GM18858 (cell line): ENCODE measurements around the gene RNF130.
"Not testable (repeated sequence)": the region's sequence is repeated elsewhere in the genome, so short reads cannot be mapped to it uniquely, and the experiment has no call there.

Source experiments
- ATAC-seq: cut with Tn5 transposase; IDR thresholded peaks from one replicate; pipeline ENCODE4 v1.9.1; 2021; ENCODE audit not compliant: unreplicated experiment

Gene RNF130

GRCh38 chr5:180103487-180104167 is 32.1 kb upstream of the RNF130 start:
- ATAC-seq, result no peak

GRCh38 chr5:180102636-180103035 is 31.1 kb upstream of the RNF130 start:
- ATAC-seq, result no peak

DNA sequence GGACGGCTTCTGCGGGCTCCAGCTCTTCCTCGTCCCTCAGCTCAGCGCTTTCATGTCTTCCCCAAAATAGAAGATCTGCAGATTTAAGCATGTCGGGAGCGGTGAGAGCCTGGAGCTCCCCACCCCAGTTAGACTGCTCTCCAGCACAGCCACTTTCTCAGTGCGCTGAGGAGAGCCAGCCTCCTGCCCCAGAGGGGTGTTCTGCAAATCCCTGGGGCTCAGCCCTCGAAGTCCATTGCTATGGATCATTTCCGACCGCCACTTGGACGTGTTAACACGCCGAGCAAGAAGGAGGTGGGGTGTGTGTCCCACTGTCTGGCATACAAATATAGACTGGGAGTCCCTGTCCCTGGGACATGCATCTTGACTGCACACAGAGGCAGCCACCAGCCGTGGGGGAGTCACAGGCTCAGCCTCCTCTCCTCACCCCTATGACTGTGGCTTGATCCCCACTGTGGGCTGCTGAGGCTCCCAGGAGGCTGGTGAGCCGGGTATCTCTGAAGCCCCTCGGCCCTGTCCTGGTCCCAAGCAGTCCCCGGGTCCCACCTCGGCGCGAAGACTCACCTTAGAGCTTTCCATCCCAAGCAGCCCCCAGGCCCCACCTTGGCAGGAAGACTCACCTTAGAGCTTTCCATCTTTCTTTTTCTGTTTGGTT is 30.0 kb upstream of the RNF130 start:
- no peak for ATAC-seq

GRCh38 chr5:180100621-180101450 is 29.3 kb upstream of the RNF130 start:
- no peak for ATAC-seq

- ATAC-seq, result no peak
Observed at GRCh38 chr5:180099733-180100611, 28.4 kb upstream of the RNF130 start.

DNA sequence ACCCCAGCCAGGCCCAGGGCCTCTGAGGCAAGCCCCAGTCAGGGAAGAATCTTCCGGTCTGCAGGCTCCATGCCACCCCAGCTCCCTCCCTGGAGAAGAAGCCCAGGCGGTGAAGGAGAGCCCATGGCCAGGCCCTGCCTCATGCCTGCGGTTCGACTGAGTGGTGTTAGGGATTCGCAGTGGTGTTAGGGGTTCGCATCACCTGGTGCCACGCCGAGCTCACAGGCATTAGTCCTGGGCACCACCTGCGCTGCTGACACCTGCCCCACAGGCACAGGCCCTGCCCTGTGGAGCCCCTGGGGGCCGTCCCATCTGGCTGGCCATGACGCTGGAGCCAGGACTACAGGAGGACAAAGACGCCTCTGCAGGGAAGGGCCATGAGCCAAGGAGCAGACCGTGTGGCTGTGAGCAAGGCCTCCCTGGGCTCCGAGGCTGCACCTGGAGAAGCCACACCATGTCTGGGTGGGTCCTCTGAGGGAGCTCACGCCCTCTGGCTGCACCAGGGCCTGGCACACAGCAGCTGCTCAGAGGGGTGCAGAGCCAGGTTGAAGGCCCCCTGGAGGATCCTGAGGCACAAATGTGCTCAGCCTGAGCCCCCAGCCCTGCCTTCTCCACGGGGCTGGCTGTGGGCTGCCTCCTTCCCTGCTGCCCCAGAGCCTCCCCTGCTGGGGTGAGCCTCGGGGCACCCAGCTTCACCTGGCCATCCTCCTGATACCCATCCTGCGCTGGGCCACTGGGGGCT is 27.6 kb upstream of the RNF130 start:
- no peak for ATAC-seq

DNA sequence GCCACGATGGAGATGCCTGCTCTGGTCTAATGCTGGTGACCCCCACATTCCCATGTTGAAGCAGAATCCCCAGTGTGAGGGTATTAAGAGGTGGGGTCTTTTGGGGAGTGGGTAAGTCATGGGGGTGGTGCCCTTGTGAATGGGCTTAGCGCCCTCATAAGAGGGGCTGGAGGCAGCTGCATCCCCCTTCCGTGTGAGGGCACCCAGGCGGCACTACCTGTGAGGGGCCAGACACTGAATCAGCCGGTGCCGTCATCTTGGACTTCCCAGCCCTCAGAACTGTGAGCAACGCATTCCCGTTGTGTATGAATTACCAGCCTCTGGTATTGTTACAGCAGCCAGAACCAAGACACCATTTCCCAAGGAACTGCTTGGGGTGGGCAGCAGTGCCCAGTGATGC is 27.0 kb upstream of the RNF130 start:
- no peak for ATAC-seq

DNA sequence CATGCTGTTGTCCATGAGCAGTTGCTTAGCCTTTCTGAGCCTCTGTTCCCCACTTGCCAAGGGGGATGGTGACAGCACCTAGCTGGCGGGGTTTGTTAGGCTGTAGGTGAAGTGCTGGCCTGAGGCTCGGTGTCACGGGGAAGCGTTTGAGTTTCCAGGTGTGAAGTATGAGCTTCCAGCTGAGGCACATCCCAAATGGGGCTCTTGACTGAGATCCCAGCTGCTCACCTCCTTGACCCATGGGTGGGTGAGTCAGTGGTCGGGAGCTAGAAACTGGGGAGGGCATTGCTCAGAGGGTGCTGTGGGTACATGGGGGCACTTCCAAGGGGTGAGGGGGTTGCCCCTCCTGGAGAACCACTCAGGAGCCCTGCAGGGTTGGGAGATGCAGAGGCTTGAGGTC is 26.4 kb upstream of the RNF130 start:
- no peak for ATAC-seq

DNA sequence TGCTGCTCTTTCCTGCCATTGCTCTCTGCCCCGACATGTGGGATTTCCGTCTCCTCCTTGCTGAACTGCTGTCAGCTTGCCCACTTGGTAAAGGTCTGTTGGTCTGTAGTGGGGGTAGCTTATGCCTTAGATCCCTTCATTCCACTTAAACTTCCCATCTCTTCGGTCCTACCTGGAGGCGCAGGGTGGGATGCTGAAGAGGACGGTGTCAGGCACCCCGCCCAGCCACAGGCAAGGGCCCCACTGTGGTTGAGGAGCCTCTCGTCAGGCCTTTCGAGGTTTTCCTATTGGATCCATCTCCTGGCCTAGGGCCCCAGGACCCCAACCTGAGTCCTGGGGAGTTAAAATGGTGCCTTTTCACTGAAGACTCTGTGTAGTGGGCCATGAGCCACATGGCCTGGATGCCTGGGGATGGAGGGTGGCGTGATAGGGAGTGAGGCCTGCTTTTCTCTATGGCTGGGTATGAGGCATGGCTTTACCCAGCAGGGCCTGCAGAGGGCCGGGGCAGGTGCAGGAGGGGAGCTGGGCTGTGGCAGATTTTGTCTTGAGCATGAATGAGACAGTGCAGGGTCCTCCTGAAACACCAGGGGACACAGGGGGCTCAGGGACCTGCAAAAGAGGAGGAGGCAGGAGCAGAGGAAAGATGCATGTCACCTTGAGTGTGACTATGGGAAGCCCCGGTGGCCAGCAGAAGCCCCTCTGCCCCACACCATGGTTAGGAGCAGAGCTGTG is 25.8 kb upstream of the RNF130 start:
- no peak for ATAC-seq

DNA sequence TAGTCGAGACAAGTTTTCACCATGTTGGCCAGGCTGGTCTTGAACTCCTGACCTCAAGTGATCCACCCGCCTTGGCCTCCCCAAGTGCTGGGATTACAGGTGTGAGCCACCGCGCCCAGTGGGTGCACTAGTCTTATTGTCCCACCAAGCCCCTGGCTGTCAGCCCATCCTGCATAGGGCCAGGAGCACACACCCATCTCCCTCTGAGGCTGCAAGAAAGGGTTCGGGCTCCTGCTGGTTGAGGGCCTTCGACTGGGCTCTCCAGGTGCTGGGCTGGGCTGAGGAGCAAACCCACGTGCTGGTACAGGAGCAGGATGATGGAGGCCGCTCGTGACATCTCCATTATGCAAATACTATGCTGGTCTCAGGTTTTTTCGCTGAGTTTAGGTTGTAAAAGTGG is 25.1 kb upstream of the RNF130 start:
- no peak for ATAC-seq

DNA sequence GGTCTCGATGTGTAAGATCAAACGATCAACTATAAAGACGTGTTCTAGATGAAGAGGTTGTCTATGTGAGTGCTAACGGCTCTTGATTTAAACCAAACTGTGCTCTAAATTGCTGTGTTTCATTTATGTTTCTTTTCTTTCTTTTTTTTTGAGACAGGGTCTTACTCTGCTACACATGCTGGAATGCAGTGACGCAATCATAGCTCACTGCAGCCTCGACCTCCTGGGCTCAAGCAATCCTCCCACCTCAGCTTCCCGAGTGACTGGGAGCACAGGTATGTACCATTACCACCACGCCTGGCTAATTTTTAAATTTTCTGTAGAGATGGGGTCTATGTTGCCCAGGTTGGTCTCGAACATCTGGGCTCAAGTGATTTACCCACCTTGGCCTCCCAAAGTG is 24.0 kb upstream of the RNF130 start:
- ATAC-seq, result no peak

- ATAC-seq, result no peak
Observed at GRCh38 chr5:180093651-180094382, 22.3 kb upstream of the RNF130 start.

DNA sequence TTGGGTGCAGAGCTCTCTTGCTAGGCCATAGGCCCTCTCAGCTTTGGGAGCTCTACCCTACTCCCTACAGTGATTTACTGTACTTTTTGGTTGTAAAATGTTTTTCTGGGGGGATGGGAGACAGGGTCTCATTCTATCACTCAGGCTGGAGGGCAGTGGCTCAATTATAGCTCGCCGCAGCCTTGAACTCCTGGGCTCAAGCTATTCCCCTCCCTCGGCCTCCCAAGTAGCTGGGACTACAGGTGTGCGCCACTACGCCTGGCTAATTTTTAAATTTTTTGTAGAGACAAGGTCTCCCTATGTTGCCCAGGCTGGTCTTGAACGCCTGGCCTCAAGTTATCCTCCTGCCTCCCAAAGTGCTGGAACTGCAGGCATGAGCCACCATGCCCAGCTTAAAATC is 21.7 kb upstream of the RNF130 start:
- no peak for ATAC-seq

GRCh38 chr5:180090769-180091546 is 19.4 kb upstream of the RNF130 start:
- no peak for ATAC-seq

GRCh38 chr5:180090098-180090768 is 18.7 kb upstream of the RNF130 start:
- no peak for ATAC-seq

DNA sequence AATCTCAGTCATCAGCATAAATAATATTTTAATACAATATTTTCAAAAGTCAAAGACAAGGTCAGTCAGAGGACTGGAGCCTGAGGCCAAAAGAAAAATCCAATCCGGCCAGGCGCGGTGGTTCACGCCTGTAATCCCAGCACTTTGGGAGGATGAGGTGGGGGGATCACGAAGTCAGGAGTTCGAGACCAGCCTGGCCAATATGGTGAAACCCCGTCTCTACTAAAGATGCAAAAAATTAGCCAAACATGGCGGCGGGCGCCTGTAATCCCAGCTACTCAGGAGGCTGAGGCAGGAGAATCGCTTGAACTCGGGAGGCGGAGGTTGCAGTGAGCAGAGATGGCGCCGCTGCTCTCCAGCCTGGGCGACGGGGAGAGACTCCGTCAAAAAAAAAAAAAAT is 18.1 kb upstream of the RNF130 start:
- not testable (repeated sequence) for ATAC-seq

DNA sequence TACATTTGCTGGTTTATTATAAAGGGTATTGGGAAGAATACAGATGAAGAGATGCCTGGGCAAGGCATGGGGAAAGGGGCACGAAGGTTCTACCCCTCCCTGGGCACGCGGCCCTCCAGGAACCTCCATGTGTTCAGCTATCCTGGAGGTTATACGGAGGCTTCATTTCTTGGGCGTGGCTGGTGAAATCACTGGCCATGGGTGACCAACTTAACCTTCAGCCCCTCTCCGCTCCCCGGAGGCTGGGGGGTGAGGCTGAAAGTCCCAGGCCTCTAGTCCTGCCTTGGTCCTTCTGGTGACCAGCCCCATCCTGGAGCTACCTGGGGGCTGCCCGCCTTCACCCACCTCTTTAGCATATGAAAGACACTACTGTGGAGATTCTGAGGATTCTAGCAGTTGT is 17.0 kb upstream of the RNF130 start:
- ATAC-seq, result no peak
